ENCODE results near the gene LUZP2.

DNA sequence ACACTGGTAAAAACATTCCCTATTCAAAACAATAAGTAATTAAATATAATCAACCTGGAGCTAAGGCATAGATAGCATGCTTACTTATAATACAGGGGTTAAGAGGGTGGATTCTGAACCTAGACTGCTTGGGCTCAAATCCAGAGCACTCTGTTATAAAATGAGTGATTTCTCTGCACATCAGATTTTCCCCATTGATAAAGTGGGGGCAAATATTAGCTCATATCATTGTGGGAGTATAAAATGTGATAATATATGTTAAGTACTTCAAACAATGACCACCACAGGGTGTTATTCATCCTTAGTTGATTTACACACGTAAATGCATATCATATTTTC, 139.4 kb downstream of the LUZP2 start:
- TF ChIP-seq SMC3 (IDR thresholded peaks at IDR 0.05; ENCODE audit: low read depth, low read length) (no peak), MXI1 (IDR thresholded peaks at IDR 0.05; ENCODE audit: low read depth, low read length) (no peak), EZH2phosphoT487 (IDR thresholded peaks at IDR 0.05; ENCODE audit: borderline replicate concordance, low read depth) (no peak), CHD2 (IDR thresholded peaks at IDR 0.05; ENCODE audit: low read length, partially characterized antibody) (no peak), GABPA (IDR thresholded peaks at IDR 0.05; ENCODE audit: low read depth) (no peak)
- TF ChIP-seq, protein P1, sequence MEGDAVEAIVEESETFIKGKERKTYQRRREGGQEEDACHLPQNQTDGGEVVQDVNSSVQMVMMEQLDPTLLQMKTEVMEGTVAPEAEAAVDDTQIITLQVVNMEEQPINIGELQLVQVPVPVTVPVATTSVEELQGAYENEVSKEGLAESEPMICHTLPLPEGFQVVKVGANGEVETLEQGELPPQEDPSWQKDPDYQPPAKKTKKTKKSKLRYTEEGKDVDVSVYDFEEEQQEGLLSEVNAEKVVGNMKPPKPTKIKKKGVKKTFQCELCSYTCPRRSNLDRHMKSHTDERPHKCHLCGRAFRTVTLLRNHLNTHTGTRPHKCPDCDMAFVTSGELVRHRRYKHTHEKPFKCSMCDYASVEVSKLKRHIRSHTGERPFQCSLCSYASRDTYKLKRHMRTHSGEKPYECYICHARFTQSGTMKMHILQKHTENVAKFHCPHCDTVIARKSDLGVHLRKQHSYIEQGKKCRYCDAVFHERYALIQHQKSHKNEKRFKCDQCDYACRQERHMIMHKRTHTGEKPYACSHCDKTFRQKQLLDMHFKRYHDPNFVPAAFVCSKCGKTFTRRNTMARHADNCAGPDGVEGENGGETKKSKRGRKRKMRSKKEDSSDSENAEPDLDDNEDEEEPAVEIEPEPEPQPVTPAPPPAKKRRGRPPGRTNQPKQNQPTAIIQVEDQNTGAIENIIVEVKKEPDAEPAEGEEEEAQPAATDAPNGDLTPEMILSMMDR (IDR thresholded peaks at IDR 0.05) = no peak
- TF ChIP-seq, protein P2, sequence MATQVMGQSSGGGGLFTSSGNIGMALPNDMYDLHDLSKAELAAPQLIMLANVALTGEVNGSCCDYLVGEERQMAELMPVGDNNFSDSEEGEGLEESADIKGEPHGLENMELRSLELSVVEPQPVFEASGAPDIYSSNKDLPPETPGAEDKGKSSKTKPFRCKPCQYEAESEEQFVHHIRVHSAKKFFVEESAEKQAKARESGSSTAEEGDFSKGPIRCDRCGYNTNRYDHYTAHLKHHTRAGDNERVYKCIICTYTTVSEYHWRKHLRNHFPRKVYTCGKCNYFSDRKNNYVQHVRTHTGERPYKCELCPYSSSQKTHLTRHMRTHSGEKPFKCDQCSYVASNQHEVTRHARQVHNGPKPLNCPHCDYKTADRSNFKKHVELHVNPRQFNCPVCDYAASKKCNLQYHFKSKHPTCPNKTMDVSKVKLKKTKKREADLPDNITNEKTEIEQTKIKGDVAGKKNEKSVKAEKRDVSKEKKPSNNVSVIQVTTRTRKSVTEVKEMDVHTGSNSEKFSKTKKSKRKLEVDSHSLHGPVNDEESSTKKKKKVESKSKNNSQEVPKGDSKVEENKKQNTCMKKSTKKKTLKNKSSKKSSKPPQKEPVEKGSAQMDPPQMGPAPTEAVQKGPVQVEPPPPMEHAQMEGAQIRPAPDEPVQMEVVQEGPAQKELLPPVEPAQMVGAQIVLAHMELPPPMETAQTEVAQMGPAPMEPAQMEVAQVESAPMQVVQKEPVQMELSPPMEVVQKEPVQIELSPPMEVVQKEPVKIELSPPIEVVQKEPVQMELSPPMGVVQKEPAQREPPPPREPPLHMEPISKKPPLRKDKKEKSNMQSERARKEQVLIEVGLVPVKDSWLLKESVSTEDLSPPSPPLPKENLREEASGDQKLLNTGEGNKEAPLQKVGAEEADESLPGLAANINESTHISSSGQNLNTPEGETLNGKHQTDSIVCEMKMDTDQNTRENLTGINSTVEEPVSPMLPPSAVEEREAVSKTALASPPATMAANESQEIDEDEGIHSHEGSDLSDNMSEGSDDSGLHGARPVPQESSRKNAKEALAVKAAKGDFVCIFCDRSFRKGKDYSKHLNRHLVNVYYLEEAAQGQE (IDR thresholded peaks at IDR 0.05; ENCODE audit: low read depth, low read length) = no peak

Data from SK-N-SH (cell line).